Smooth muscle cell (in vitro differentiated cells): ENCODE results near the gene ACAP2. TPM values are rescaled to one million over a fixed set of nuclear protein-coding genes. Genes with fewer than 3 reads are reported as not detected.
"Not testable (repeated sequence)": the region's sequence is repeated elsewhere in the genome, so short reads cannot be mapped to it uniquely, and the experiment has no call there.

Source experiments
- DNase-seq: peaks from one replicate; lab custom pipeline; 2025; ENCODE audit not compliant: unreplicated experiment; lab: John Stamatoyannopoulos, UW
- H2AFZ ChIP-seq: fragments of 200-600 bp; sonication (generic); 2 replicates; pipeline ENCODE4 v1.6.0; 2016; ENCODE audit warnings: antibody characterized with exemption, low read depth, mild to moderate bottlenecking
- H3F3A ChIP-seq: fragments of 200-600 bp; sonication (generic); 2 replicates; pipeline ENCODE4 v1.6.0; 2017; ENCODE audit warnings: antibody characterized with exemption, low read depth
- H3K27ac ChIP-seq: fragments of 200-600 bp; sonication (generic); 2 replicates; pipeline ENCODE4 v1.5.1; 2016; ENCODE audit warnings: low read depth, mild to moderate bottlenecking
- H3K27me3 ChIP-seq: fragments of 200-600 bp; sonication (generic); 2 replicates; pipeline ENCODE4 v1.6.1; 2016; ENCODE audit warnings: low read depth, mild to moderate bottlenecking
- H3K36me3 ChIP-seq: fragments of 200-600 bp; sonication (generic); 2 replicates; pipeline ENCODE4 v1.5.1; 2016; ENCODE audit warnings: low read depth
- H3K4me1 ChIP-seq: fragments of 200-600 bp; sonication (generic); 2 replicates; pipeline ENCODE4 v1.5.1; 2016; ENCODE audit warnings: low read depth
- H3K4me2 ChIP-seq: fragments of 200-600 bp; sonication (generic); 2 replicates; pipeline ENCODE4 v1.6.0; 2016; ENCODE audit warnings: mild to moderate bottlenecking
- H3K4me3 ChIP-seq: fragments of 200-600 bp; sonication (generic); 2 replicates; pipeline ENCODE4 v1.5.1; 2016; ENCODE audit warnings: mild to moderate bottlenecking
- H3K79me2 ChIP-seq: fragments of 200-600 bp; sonication (generic); 2 replicates; pipeline ENCODE4 v1.6.0; 2016; ENCODE audit warnings: low read depth, mild to moderate bottlenecking
- H3K9ac ChIP-seq: fragments of 200-600 bp; sonication (generic); 2 replicates; pipeline ENCODE4 v1.6.0; 2016; ENCODE audit warnings: low read depth
- H3K9me3 ChIP-seq: fragments of 200-600 bp; sonication (generic); replicated peaks from 2 replicates; pipeline ENCODE4 v1.5.1; 2016; ENCODE audit warnings: low read depth
- H4K20me1 ChIP-seq: fragments of 200-600 bp; sonication (generic); 2 replicates; pipeline ENCODE4 v1.6.0; 2016; ENCODE audit warnings: low read depth
- CTCF ChIP-seq: fragments of 200-600 bp; sonication (generic); IDR thresholded peaks from 2 replicates; pipeline ENCODE4 v1.5.1; 2017; ENCODE audit warnings: borderline replicate concordance, mild to moderate bottlenecking, antibody characterized with exemption; ENCODE audit not compliant: insufficient read depth, poor library complexity, severe bottlenecking
- WGBS: methylation state at CpG from one replicate; pipeline ENCODE4 v1.1.7; 2016; ENCODE audit warnings: low lambda C conversion rate; 5-methylcytosine and 5-hydroxymethylcytosine counted together
- polyA plus RNA-seq: library from polyadenylated mRNA; unstranded; fragments of >200 nt; fragmentation: Nextera tagmentation; extraction: Ambion mirVana; gene quantifications from 2 replicates; pipeline ENCODE4 v1.2.1, GENCODE V29; 2016
- total RNA-seq: library from RNA; depleted of rRNA; stranded (reverse); fragments of >200 nt; gene quantifications from 2 replicates; pipeline ENCODE4 v1.2.3, GENCODE V29; 2014

ACAP2 gene
- total and polyA plus RNA-seq, 2 experiments from 2014 or later: 19.8 to 41.8 TPM

- Histone ChIP-seq H2AFZ (no peak overlapping the region), H3K27ac (peak overlapping the region; percentile 92), H3K9me3 (no peaks in the 10 kb centered on the region), H3K4me3 (no peak overlapping the region), H3K27me3 (no peaks in the 10 kb centered on the region), H3K9ac (no peak overlapping the region), H3K36me3 (no peaks in the 10 kb centered on the region), H3K4me2 (no peak overlapping the region), H3F3A (peaks cover 2% of the 10 kb centered on the region), H3K79me2 (peaks cover 90% of the 10 kb centered on the region), H4K20me1 (peaks cover 94% of the 10 kb centered on the region), H3K4me1 (peaks cover 5% of the 10 kb centered on the region)
- TF ChIP-seq CTCF: no peak
- DNase-seq: no peak
- 78% methylated on average over 4 of the region's 4 CpGs for WGBS
These were observed 38.9 kb downstream of the ACAP2 start for GRCh38 chr3:195403841-195404408.

GRCh38 chr3:195403244-195403643 is 39.6 kb downstream of the ACAP2 start:
- TF ChIP-seq CTCF: no peak
- no peaks in the 10 kb centered on the region for H3K27me3 ChIP-seq

GRCh38 chr3:195401943-195402342 is 40.9 kb downstream of the ACAP2 start:
- Histone ChIP-seq H4K20me1 (peaks cover 94% of the 10 kb centered on the region), H3K4me3 (no peak overlapping the region), H3K9ac (peak overlapping the region; percentile 77), H3K4me2 (peak overlapping the region; percentile 34), H3K9me3 (no peaks in the 10 kb centered on the region), H3F3A (peaks cover 2% of the 10 kb centered on the region), H3K36me3 (no peaks in the 10 kb centered on the region), H3K4me1 (peaks cover 5% of the 10 kb centered on the region), H2AFZ (no peak overlapping the region), H3K79me2 (peaks cover 84% of the 10 kb centered on the region), H3K27me3 (no peaks in the 10 kb centered on the region), H3K27ac (peak overlapping the region; percentile 92)
- TF ChIP-seq CTCF: no peak
- no peak for DNase-seq
- 67% methylated on average over 5 of the region's 5 CpGs for WGBS

More at GRCh38 chr3:195403244-195403643, 39.6 kb downstream of the ACAP2 start:
- Histone ChIP-seq H4K20me1 (peaks cover 93% of the 10 kb centered on the region), H3K4me3 (no peak overlapping the region), H3K4me1 (peaks cover 5% of the 10 kb centered on the region), H3K9me3 (no peaks in the 10 kb centered on the region), H3K9ac (no peak overlapping the region), H2AFZ (no peak overlapping the region), H3K36me3 (no peaks in the 10 kb centered on the region), H3F3A (peaks cover 2% of the 10 kb centered on the region), H3K79me2 (peaks cover 86% of the 10 kb centered on the region), H3K4me2 (no peak overlapping the region), H3K27ac (peak overlapping the region; percentile 92)
- WGBS: 93% methylated on average over 4 of the region's 4 CpGs
- DNase-seq: no peak

- H3K4me3 ChIP-seq, H3K36me3 ChIP-seq, DNase-seq, H3K9ac ChIP-seq, H3K4me2 ChIP-seq, H3K9me3 ChIP-seq, H3K27ac ChIP-seq, H2AFZ ChIP-seq, H3K27me3 ChIP-seq, H3K4me1 ChIP-seq, H3F3A ChIP-seq: not testable (repeated sequence)
- peaks cover 86% of the 10 kb centered on the region for H3K79me2 ChIP-seq
- H4K20me1 ChIP-seq: peaks cover 93% of the 10 kb centered on the region
- 89% methylated on average over 6 of the region's 6 CpGs for WGBS
These were observed 44.4 kb downstream of the ACAP2 start for GRCh38 chr3:195398460-195398859.
